Measurements from ENCODE around the gene MAGIX.

The MAGIX gene

DNA sequence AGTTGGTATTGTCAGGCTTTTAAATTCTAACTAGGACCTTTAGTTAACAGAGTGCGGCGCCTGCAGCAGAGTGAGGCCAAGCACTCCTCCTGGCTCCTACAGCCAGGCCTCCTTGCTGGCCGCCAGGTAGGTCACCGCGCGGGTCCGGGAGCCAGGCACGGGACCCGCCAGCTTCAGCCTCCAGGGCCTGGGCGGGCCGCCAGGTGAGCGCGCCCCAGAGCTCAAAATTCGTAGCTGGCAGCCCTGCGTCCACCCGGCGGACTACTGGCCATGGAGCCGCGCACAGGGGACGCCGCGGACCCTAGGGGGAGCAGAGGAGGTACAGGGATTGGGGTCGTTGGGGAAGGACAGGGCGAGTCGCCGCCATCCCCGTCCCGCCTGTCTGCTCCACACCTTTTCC lies at the start of gene MAGIX:
Gene MAGIX (plus strand): TSS at position 139 of the 400 bp plus-strand sequence. CDS start 132 bp downstream, at position 271.
- TF ChIP-seq, protein P1, sequence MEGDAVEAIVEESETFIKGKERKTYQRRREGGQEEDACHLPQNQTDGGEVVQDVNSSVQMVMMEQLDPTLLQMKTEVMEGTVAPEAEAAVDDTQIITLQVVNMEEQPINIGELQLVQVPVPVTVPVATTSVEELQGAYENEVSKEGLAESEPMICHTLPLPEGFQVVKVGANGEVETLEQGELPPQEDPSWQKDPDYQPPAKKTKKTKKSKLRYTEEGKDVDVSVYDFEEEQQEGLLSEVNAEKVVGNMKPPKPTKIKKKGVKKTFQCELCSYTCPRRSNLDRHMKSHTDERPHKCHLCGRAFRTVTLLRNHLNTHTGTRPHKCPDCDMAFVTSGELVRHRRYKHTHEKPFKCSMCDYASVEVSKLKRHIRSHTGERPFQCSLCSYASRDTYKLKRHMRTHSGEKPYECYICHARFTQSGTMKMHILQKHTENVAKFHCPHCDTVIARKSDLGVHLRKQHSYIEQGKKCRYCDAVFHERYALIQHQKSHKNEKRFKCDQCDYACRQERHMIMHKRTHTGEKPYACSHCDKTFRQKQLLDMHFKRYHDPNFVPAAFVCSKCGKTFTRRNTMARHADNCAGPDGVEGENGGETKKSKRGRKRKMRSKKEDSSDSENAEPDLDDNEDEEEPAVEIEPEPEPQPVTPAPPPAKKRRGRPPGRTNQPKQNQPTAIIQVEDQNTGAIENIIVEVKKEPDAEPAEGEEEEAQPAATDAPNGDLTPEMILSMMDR (IDR thresholded peaks at IDR 0.05) = no peak
- Histone ChIP-seq H2AFZ (peak within 1 kb of the TSS; percentile 79), H3K79me2 (no peaks in the 10 kb centered on the region), H3K36me3 (ENCODE audit: control insufficient read depth, insufficient read depth, low read length) (no peaks in the 10 kb centered on the region), H3K27me3 (ENCODE audit: control insufficient read depth, insufficient read depth, low read length) (no peaks in the 10 kb centered on the region), H3K4me3 (ENCODE audit: low read depth, low read length) (peak within 1 kb of the TSS; percentile 57), H3K9ac (no peak within 1 kb of the TSS), H3K4me1 (no peaks in the 10 kb centered on the region), H3K9me3 (ENCODE audit: control insufficient read depth, low read length) (no peaks in the 10 kb centered on the region), H3K4me2 (ENCODE audit: low read length) (peak within 1 kb of the TSS; percentile 73), H3K27ac (peak within 1 kb of the TSS; percentile 88)

DNA sequence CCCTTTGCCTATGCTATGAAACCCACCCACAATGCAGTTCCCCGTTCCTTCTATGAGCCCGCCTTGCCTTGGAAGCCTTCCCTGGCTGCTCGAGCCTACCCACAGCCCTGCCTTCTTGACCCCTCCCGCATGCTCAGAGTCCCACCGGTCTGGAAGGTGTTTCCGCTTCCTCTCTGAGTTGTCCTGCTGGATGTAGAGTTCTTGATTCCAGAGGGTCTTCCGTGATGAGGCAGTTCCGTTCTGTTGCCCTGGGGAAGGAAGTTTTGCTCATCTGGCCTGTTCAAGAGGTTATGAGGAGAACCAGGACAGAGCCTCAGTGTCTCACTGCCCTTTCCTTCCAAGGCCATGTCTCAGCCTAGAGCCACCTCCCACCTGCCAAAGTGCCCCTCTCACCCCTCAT lies 46.5 kb upstream of the MAGIX start:
- Histone ChIP-seq H3K27ac (no peak overlapping the region), H3K9me3 (ENCODE audit: control insufficient read depth, low read length) (no peaks in the 10 kb centered on the region), H3K79me2 (no peaks in the 10 kb centered on the region), H3K4me3 (ENCODE audit: low read depth, low read length) (no peak overlapping the region), H3K9ac (no peak overlapping the region), H2AFZ (no peak overlapping the region), H3K36me3 (ENCODE audit: control insufficient read depth, insufficient read depth, low read length) (no peaks in the 10 kb centered on the region), H3K27me3 (ENCODE audit: control insufficient read depth, insufficient read depth, low read length) (no peaks in the 10 kb centered on the region), H3K4me1 (no peaks in the 10 kb centered on the region), H3K4me2 (ENCODE audit: low read length) (no peak overlapping the region)
- TF ChIP-seq, protein P1 (IDR thresholded peaks at IDR 0.05) = no peak

DNA sequence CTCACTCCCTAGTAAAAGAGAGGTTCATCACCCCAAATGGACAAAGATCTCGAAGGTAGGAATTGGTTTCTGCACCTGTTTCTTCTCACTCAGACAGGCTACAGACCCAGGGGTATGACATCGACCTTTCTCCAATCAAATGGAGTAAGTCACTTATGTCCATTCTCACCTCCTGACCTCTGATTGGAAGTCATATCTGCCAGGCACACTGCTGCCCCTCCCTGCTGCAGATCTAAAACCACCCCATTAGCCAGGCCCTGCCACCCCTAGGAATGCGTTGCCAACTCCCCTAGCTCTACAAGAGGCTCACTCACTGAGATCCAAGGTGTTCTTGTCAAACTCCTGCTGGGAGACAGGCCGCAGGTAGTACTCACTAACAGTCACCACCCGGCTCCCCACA lies 45.8 kb upstream of the MAGIX start:
- no peaks in the 10 kb centered on the region for H3K4me1 ChIP-seq
- no peak overlapping the region for H2AFZ ChIP-seq
- H3K79me2 ChIP-seq = no peaks in the 10 kb centered on the region
- H3K27ac ChIP-seq = no peak overlapping the region
- H3K27me3 ChIP-seq (ENCODE audit: control insufficient read depth, insufficient read depth, low read length) = no peaks in the 10 kb centered on the region
- no peak overlapping the region for H3K9ac ChIP-seq
- no peak overlapping the region for H3K4me3 ChIP-seq (ENCODE audit: low read depth, low read length)
- TF ChIP-seq, protein P1 (IDR thresholded peaks at IDR 0.05) = no peak
- no peak overlapping the region for H3K4me2 ChIP-seq (ENCODE audit: low read length)
- no peaks in the 10 kb centered on the region for H3K9me3 ChIP-seq (ENCODE audit: control insufficient read depth, low read length)
- H3K36me3 ChIP-seq (ENCODE audit: control insufficient read depth, insufficient read depth, low read length) = no peaks in the 10 kb centered on the region

DNA sequence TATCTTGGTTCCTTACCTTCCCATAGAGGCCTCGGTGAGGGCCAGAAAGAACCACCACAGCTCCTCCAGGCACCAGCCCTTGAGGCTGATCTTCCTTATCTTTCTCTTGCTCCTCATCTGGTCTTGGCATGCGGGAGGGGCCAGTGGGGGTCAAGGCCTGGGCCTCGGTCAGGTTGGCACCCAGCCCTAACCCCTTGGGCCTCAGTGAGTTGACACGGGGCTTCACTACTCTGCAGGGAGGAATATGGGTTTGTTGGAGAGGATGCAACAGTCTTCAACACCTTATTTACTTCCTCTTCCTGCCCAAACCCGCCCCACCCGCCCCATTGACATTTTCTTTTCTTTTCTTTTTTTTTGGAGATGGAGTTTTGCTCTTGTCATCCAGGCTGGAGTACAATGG lies 45.0 kb upstream of the MAGIX start:
- H3K9ac ChIP-seq = no peak overlapping the region
- no peak overlapping the region for H3K4me3 ChIP-seq (ENCODE audit: low read depth, low read length)
- TF ChIP-seq, protein P1 (IDR thresholded peaks at IDR 0.05) = no peak
- H3K4me2 ChIP-seq (ENCODE audit: low read length) = no peak overlapping the region
- H3K9me3 ChIP-seq (ENCODE audit: control insufficient read depth, low read length) = no peaks in the 10 kb centered on the region
- H3K36me3 ChIP-seq (ENCODE audit: control insufficient read depth, insufficient read depth, low read length) = no peaks in the 10 kb centered on the region
- H3K27ac ChIP-seq = no peak overlapping the region
- no peak overlapping the region for H2AFZ ChIP-seq
- no peaks in the 10 kb centered on the region for H3K27me3 ChIP-seq (ENCODE audit: control insufficient read depth, insufficient read depth, low read length)
- H3K79me2 ChIP-seq = no peaks in the 10 kb centered on the region
- H3K4me1 ChIP-seq = no peaks in the 10 kb centered on the region

DNA sequence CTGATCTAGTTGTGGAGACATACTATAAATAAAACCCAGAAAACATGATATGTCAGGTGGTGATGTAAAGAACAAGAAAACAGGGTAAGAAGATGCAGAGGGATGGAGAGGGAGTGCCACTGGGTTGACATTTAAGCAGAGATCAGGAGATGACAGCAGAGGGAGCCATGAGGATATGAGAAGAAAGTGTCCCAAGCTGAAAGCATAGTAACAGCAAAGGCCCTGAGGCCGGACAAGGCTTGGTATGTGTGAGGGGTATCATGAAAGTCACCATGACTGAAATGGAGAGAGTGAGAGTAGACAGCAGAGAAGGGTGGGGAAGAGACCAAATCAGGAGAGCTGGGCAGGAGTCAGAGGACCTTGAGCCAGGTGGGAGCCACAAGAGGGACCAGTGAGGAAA lies 42.5 kb upstream of the MAGIX start:
- Histone ChIP-seq H3K36me3 (ENCODE audit: control insufficient read depth, insufficient read depth, low read length) (no peaks in the 10 kb centered on the region), H3K27me3 (ENCODE audit: control insufficient read depth, insufficient read depth, low read length) (no peaks in the 10 kb centered on the region), H3K4me2 (ENCODE audit: low read length) (no peak overlapping the region), H3K9me3 (ENCODE audit: control insufficient read depth, low read length) (no peaks in the 10 kb centered on the region), H3K9ac (no peak overlapping the region), H2AFZ (no peak overlapping the region), H3K4me3 (ENCODE audit: low read depth, low read length) (no peak overlapping the region), H3K27ac (no peak overlapping the region), H3K4me1 (no peaks in the 10 kb centered on the region), H3K79me2 (no peaks in the 10 kb centered on the region)
- TF ChIP-seq, protein P1 (IDR thresholded peaks at IDR 0.05) = no peak

Measured in parathyroid adenoma (tissue), 2 donors.